RWPE2 (cell line): Measurements from ENCODE around the gene AGBL3.

Experiments used
- ATAC-seq: fragments of 200-7000 bp; cut with Tn5 transposase; 3 replicates; pipeline ENCODE4 v1.9.1; 2021; ENCODE audit warnings: low read depth
- DNase-seq: peaks from one replicate; pipeline ENCODE4 v3.0.0-alpha.2; 2020; ENCODE audit warnings: low spot score
- H3K27ac ChIP-seq: fragments of 450-650 bp; 2 replicates; pipeline ENCODE4 v1.5.1; 2017; ENCODE audit warnings: mild to moderate bottlenecking; ENCODE audit not compliant: poor library complexity, severe bottlenecking
- H3K27me3 ChIP-seq: fragments of 250-450 bp; sonication (Bioruptor Pico); 2 replicates; pipeline ENCODE4 v1.5.1; 2021; ENCODE audit warnings: mild to moderate bottlenecking, moderate library complexity; ENCODE audit not compliant: insufficient read depth, poor library complexity, severe bottlenecking
- H3K36me3 ChIP-seq: fragments of 250-450 bp; sonication (Bioruptor Pico); 2 replicates; pipeline ENCODE4 v1.5.1; 2020; ENCODE audit warnings: low read depth, mild to moderate bottlenecking, moderate library complexity
- H3K4me1 ChIP-seq: fragments of 250-450 bp; sonication (Bioruptor Pico); 2 replicates; pipeline ENCODE4 v1.5.1; 2021; ENCODE audit warnings: mild to moderate bottlenecking, moderate library complexity; ENCODE audit not compliant: insufficient read depth, poor library complexity, severe bottlenecking
- H3K4me3 ChIP-seq: fragments of 250-450 bp; sonication (Bioruptor Pico); 2 replicates; pipeline ENCODE4 v1.5.1; 2021; ENCODE audit warnings: mild to moderate bottlenecking, moderate library complexity; ENCODE audit not compliant: severe bottlenecking
- H3K9me3 ChIP-seq: fragments of 250-450 bp; sonication (Bioruptor Pico); 2 replicates; pipeline ENCODE4 v1.5.1; 2021; ENCODE audit warnings: mild to moderate bottlenecking, moderate library complexity; ENCODE audit not compliant: severe bottlenecking
- TF ChIP-seq, protein P1 (sequence below): fragments of 450-650 bp; IDR thresholded peaks from one replicate; pipeline ENCODE4 v1.5.1; 2017; ENCODE audit warnings: mild to moderate bottlenecking, moderate library complexity; ENCODE audit not compliant: poor library complexity, severe bottlenecking

Gene AGBL3

GRCh38 chr7:135088566-135088965, 102.3 kb downstream of the AGBL3 start:
- no peaks in the 10 kb centered on the region for H3K4me1 ChIP-seq
- no peak for ATAC-seq
- no peak overlapping the region for H3K27ac ChIP-seq
- DNase-seq: no peak
- TF ChIP-seq, protein P1, sequence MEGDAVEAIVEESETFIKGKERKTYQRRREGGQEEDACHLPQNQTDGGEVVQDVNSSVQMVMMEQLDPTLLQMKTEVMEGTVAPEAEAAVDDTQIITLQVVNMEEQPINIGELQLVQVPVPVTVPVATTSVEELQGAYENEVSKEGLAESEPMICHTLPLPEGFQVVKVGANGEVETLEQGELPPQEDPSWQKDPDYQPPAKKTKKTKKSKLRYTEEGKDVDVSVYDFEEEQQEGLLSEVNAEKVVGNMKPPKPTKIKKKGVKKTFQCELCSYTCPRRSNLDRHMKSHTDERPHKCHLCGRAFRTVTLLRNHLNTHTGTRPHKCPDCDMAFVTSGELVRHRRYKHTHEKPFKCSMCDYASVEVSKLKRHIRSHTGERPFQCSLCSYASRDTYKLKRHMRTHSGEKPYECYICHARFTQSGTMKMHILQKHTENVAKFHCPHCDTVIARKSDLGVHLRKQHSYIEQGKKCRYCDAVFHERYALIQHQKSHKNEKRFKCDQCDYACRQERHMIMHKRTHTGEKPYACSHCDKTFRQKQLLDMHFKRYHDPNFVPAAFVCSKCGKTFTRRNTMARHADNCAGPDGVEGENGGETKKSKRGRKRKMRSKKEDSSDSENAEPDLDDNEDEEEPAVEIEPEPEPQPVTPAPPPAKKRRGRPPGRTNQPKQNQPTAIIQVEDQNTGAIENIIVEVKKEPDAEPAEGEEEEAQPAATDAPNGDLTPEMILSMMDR: no peak
- no peak overlapping the region for H3K4me3 ChIP-seq
- H3K27me3 ChIP-seq: peaks cover 3% of the 10 kb centered on the region
- no peaks in the 10 kb centered on the region for H3K36me3 ChIP-seq
- no peaks in the 10 kb centered on the region for H3K9me3 ChIP-seq

- Histone ChIP-seq H3K4me1 (no peaks in the 10 kb centered on the region), H3K36me3 (no peaks in the 10 kb centered on the region), H3K9me3 (no peaks in the 10 kb centered on the region), H3K27me3 (no peaks in the 10 kb centered on the region), H3K27ac (no peak overlapping the region), H3K4me3 (no peak overlapping the region)
- TF ChIP-seq, protein P1: no peak
- DNase-seq (no peak), ATAC-seq (no peak)
Measured at GRCh38 chr7:135091717-135092116, 105.4 kb downstream of the AGBL3 start.

DNA sequence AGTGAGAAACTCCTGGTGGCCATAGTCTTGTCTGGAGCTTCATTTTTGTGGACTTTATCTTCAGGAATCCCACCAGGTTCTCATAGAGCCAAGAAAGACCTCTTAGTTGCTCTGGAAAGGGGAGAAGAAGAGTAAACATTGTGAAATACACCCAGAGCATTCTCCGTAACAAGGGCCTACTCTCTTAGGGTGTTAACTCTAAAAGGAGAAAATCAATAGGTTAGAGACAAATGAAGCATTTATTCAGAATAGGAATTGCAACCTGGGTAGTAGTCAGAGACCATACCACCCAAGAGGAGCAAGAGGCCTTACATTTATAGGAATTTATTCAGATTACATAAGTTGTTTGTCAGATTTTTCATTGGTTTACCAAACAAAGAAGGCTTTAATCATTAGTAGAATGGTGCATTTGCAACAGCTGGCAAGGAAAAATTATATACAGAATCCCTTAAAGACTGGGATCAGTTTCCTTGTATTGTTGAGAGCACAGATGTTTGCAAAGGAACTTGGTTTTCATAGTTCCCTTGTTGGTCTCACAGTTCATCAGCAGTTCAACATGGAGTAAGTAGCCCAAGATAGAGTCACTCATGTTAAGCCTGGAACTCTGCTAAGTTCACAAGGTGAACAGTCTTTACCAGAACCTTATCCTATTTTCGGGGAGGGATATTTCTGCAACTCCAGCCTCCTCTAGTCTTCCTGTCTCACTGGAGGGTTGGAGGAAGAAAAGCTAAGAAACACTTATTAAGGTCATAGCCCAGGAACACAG, 108.3 kb downstream of the AGBL3 start:
- H3K27me3 ChIP-seq: peaks cover 5% of the 10 kb centered on the region
- no peaks in the 10 kb centered on the region for H3K36me3 ChIP-seq
- no peak overlapping the region for H3K27ac ChIP-seq
- TF ChIP-seq, protein P1: no peak
- DNase-seq (no peak), ATAC-seq (no peak)
- no peaks in the 10 kb centered on the region for H3K4me1 ChIP-seq
- H3K9me3 ChIP-seq: no peaks in the 10 kb centered on the region
- H3K4me3 ChIP-seq: no peak overlapping the region

DNA sequence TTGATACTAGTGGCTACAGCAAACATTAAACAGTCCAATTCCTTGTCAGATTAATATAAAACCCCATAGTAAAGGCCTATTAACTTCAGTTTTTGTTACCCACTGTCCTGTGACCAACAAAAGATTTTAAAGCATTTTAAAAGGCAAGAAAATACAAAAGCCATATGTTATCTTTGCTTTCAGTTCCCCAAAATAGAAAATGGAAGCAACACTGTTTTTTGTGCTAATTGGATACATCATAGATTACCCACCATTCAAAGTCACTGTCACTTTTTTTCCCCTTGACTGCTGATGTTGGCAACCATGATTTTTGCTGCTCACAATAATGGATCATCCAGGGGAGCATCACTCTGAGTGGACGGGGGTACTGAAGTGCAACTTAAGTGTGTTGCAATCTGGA, 109.1 kb downstream of the AGBL3 start:
- no peak for ATAC-seq
- Histone ChIP-seq H3K4me1 (no peaks in the 10 kb centered on the region), H3K27me3 (peaks cover 5% of the 10 kb centered on the region), H3K27ac (no peak overlapping the region), H3K4me3 (no peak overlapping the region), H3K36me3 (no peaks in the 10 kb centered on the region), H3K9me3 (no peaks in the 10 kb centered on the region)
- DNase-seq: no peak
- TF ChIP-seq, protein P1: no peak

DNA sequence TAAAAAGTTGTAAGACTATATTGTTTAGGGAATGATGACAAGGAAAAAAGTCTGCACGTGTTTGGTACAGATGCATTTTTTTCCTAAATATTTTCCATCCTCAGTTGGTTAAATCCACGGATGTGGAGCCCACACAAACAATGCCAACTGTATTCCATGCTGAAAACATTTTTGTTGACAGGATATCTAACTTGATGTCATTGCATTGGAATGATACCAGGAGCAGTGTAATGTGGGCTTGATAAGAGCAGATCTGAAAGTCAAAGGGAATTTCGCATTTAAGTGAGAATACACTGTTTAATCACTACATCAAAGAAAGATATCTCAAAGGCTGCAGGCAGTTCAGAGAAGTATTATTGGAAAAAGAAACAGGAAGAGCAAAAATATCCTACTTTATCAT, 112.1 kb downstream of the AGBL3 start:
- TF ChIP-seq, protein P1: no peak
- no peak for ATAC-seq
- Histone ChIP-seq H3K27me3 (peaks cover 5% of the 10 kb centered on the region), H3K4me1 (no peaks in the 10 kb centered on the region), H3K4me3 (no peak overlapping the region), H3K36me3 (no peaks in the 10 kb centered on the region), H3K9me3 (no peaks in the 10 kb centered on the region), H3K27ac (no peak overlapping the region)
- DNase-seq: no peak
